Measurements from ENCODE around the gene DNAJB11. TPM values are rescaled to one million over a fixed set of nuclear protein-coding genes. Genes with fewer than 3 reads are reported as not detected.

Gene DNAJB11
- total RNA-seq, 1 experiment from 2014 or later, result 87.9 TPM

GRCh38 chr3:186628756-186629155 is 58.2 kb downstream of the DNAJB11 start:
- no peak for TF ChIP-seq CTCF (IDR thresholded peaks at IDR 0.05)
- no peak for TF ChIP-seq SIN3A (IDR thresholded peaks at IDR 0.05; ENCODE audit: borderline replicate concordance, insufficient read depth, low read depth, low read length)
- TF ChIP-seq POLR2AphosphoS5 (IDR thresholded peaks at IDR 0.05; ENCODE audit: low read depth, low read length), result no peak
- TF ChIP-seq REST (IDR thresholded peaks at IDR 0.05; ENCODE audit: insufficient read depth in 1 of 2, low read depth in 2 of 2, low read length in 1 of 2), result no peak
- TF ChIP-seq TCF7L2 (IDR thresholded peaks at IDR 0.05; ENCODE audit: low read depth, low read length), result no peak
- H3K27ac ChIP-seq (ENCODE audit: low read length), result no peak overlapping the region
- no peaks in the 10 kb centered on the region for H3K4me1 ChIP-seq (ENCODE audit: control insufficient read depth, insufficient read depth, low read length)
- H3K36me3 ChIP-seq (ENCODE audit: control insufficient read depth, insufficient read depth, low read length), result no peaks in the 10 kb centered on the region
- H3K27me3 ChIP-seq (ENCODE audit: control insufficient read depth, insufficient read depth, low read length), result peaks cover 9% of the 10 kb centered on the region; the same call in 1 of the 2 replicates
- H3K9me3 ChIP-seq (ENCODE audit: control insufficient read depth, insufficient read depth, low read depth, low read length), result no peaks in the 10 kb centered on the region
- ATAC-seq (no peak), DNase-seq (ENCODE audit: low read depth, low spot score) (no peak)
- in situ Hi-C loops (cut with HindIII; ENCODE audit: low pct_unique_long_range_greater_than_20kb, low sequenced_read_pairs), result no loop called here
- POLR2A ChIA-PET, result no interaction called here
- CTCF ChIA-PET, result no interaction called here
- BruUV-seq (replicated peaks), result no TSS peak
- intact Hi-C loops (cut with micrococcal nuclease; ENCODE audit: unreplicated experiment), result no loop called here
- H3K4me3 ChIP-seq (ENCODE audit: low read depth in 2 of 2, low read length in 2 of 2), result no peak overlapping the region

GRCh38 chr3:186630950-186631641 is 60.6 kb downstream of the DNAJB11 start:
- ATAC-seq, result no peak
- no peaks in the 10 kb centered on the region for H3K4me1 ChIP-seq (ENCODE audit: control insufficient read depth, insufficient read depth, low read length)
- H3K27me3 ChIP-seq (ENCODE audit: control insufficient read depth, insufficient read depth, low read length), result peaks cover 6% of the 10 kb centered on the region; the same call in 1 of the 2 replicates
- no peak overlapping the region for H3K27ac ChIP-seq (ENCODE audit: low read length)
- TF ChIP-seq SIN3A (IDR thresholded peaks at IDR 0.05; ENCODE audit: borderline replicate concordance, insufficient read depth, low read depth, low read length), result no peak
- no peak for TF ChIP-seq POLR2AphosphoS5 (IDR thresholded peaks at IDR 0.05; ENCODE audit: low read depth, low read length)
- no peak for TF ChIP-seq CTCF (IDR thresholded peaks at IDR 0.05)
- no peak for TF ChIP-seq REST (IDR thresholded peaks at IDR 0.05; ENCODE audit: insufficient read depth in 1 of 2, low read depth in 2 of 2, low read length in 1 of 2)
- no peak for TF ChIP-seq TCF7L2 (IDR thresholded peaks at IDR 0.05; ENCODE audit: low read depth, low read length)
- ChIA-PET POLR2A (no interaction called here), CTCF (interaction anchor here (1.1 kb wide), 1 partner anchor 14 kb away, joined by 3 read pairs; no protein-coding TSS in a partner anchor)
- no peaks in the 10 kb centered on the region for H3K36me3 ChIP-seq (ENCODE audit: control insufficient read depth, insufficient read depth, low read length)
- H3K9me3 ChIP-seq (ENCODE audit: control insufficient read depth, insufficient read depth, low read depth, low read length), result no peaks in the 10 kb centered on the region
- BruUV-seq (replicated peaks), result no TSS peak
- H3K4me3 ChIP-seq (ENCODE audit: low read depth in 2 of 2, low read length in 2 of 2), result no peak overlapping the region
- intact Hi-C loops (cut with micrococcal nuclease; ENCODE audit: unreplicated experiment) (no loop called here), in situ Hi-C loops (cut with HindIII; ENCODE audit: low pct_unique_long_range_greater_than_20kb, low sequenced_read_pairs) (no loop called here)
- DNase-seq (ENCODE audit: low read depth, low spot score), result no peak
